Measurements from ENCODE around the gene MED13. TPM values are rescaled to one million over a fixed set of nuclear protein-coding genes. Genes with fewer than 3 reads are reported as not detected.

Gene MED13
- total and polyA plus RNA-seq, 9 of the 15 experiments (the other 6 are each of a cell fraction or from before 2014, with no cell fraction given) = 5.4 to 48.4 (median 28.2) TPM

- TF ChIP-seq PCBP2 (IDR thresholded peaks at IDR 0.05; ENCODE audit: low read depth, low read length, poor library complexity, severe bottlenecking) (no peak), GTF3C2 (IDR thresholded peaks at IDR 0.05; ENCODE audit: borderline replicate concordance, extremely low read depth, insufficient read length) (no peak), POLR3A (IDR thresholded peaks at IDR 0.05; ENCODE audit: borderline replicate concordance, extremely low read depth, insufficient read depth, insufficient read length) (no peak), EGR1 (conservative IDR thresholded peaks at IDR 0.05) (no peak), HOXB6 (CRISPR knock-in tag; IDR thresholded peaks at IDR 0.05; ENCODE audit: borderline replicate concordance) (no peak), BRD9 (IDR thresholded peaks at IDR 0.05; ENCODE audit: low read depth, partially characterized antibody) (peak; percentile 73), MLLT1 (IDR thresholded peaks at IDR 0.05) (0 out of 4 replicates have a peak, but pooled peaks of 1 of the 2 experiments have one; percentile 42), MCM7 (IDR thresholded peaks at IDR 0.05) (0 out of 4 replicates have a peak, but pooled peaks of 1 of the 2 experiments have one; percentile 72), SP1 (CRISPR knock-in tag; IDR thresholded peaks at IDR 0.05) (peak; percentile 86), SETDB1 (IDR thresholded peaks at IDR 0.05; ENCODE audit: low read length) (peak; percentile 88), SREBF1 (IDR thresholded peaks at IDR 0.05; ENCODE audit: borderline replicate concordance, low read depth, low read length) (no peak), YY1 (IDR thresholded peaks at IDR 0.05; ENCODE audit: borderline replicate concordance in 1 of 3, control insufficient read depth in 1 of 3, extremely low read depth in 1 of 3, insufficient read depth in 3 of 3, insufficient read length in 1 of 3, insufficient replicate concordance in 2 of 3, low read depth in 1 of 3, low read length in 2 of 3) (peak in 2 of 3 experiments; percentile 57 to 78), TSC22D4 (tag; IDR thresholded peaks at IDR 0.05) (no peak), MCM3 (IDR thresholded peaks at IDR 0.05) (no peak), PHB (CRISPR knock-in tag; IDR thresholded peaks at IDR 0.05) (no peak), CREB3L1 (IDR thresholded peaks at IDR 0.05; ENCODE audit: borderline replicate concordance, low read depth) (peak; percentile 81; the same call in 1 of the 2 replicates), ZNF280B (CRISPR knock-in tag; IDR thresholded peaks at IDR 0.05) (no peak), ZBTB7A (IDR thresholded peaks at IDR 0.05; ENCODE audit: borderline replicate concordance, control insufficient read depth, low read depth, low read length) (0 out of 2 replicates have a peak, but pooled peaks have one; percentile 43)
Measured at GRCh38 chr17:61927208-61928100, 137.6 kb downstream of the MED13 start, which contains the start of gene INTS2 (continued).
